ENCODE measurements around the gene TTN. TPM values are rescaled to one million over a fixed set of nuclear protein-coding genes. Genes with fewer than 3 reads are reported as not detected.
"Not testable (repeated sequence)": the region's sequence is repeated elsewhere in the genome, so short reads cannot be mapped to it uniquely, and the experiment has no call there.

TTN gene
- total RNA-seq, 1 donor from 2014 or later: not detected

GRCh38 chr2:178677599-178677998 lies 129.6 kb downstream of the TTN start:
- TF ChIP-seq, protein P1, sequence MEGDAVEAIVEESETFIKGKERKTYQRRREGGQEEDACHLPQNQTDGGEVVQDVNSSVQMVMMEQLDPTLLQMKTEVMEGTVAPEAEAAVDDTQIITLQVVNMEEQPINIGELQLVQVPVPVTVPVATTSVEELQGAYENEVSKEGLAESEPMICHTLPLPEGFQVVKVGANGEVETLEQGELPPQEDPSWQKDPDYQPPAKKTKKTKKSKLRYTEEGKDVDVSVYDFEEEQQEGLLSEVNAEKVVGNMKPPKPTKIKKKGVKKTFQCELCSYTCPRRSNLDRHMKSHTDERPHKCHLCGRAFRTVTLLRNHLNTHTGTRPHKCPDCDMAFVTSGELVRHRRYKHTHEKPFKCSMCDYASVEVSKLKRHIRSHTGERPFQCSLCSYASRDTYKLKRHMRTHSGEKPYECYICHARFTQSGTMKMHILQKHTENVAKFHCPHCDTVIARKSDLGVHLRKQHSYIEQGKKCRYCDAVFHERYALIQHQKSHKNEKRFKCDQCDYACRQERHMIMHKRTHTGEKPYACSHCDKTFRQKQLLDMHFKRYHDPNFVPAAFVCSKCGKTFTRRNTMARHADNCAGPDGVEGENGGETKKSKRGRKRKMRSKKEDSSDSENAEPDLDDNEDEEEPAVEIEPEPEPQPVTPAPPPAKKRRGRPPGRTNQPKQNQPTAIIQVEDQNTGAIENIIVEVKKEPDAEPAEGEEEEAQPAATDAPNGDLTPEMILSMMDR (IDR thresholded peaks at IDR 0.05): no peak
- Mint-ChIP-seq H3K27ac (ENCODE audit: unreplicated experiment) (no peak overlapping the region), H3K4me1 (ENCODE audit: low read depth) (no peaks in the 10 kb centered on the region), H3K9me3 (ENCODE audit: low read depth) (no peaks in the 10 kb centered on the region), H3K36me3 (ENCODE audit: low read depth) (peaks cover 2% of the 10 kb centered on the region), H3K27me3 (ENCODE audit: low read depth) (peaks cover 10% of the 10 kb centered on the region), H3K4me3 (ENCODE audit: unreplicated experiment) (no peak overlapping the region)
- no peak for DNase-seq (ENCODE audit: low spot score)

GRCh38 chr2:178676046-178676445 lies 131.2 kb downstream of the TTN start:
- TF ChIP-seq, protein P1 (IDR thresholded peaks at IDR 0.05): no peak
- DNase-seq (ENCODE audit: low spot score): no peak
- peaks cover 2% of the 10 kb centered on the region for H3K36me3 Mint-ChIP-seq (ENCODE audit: low read depth)
- peaks cover 10% of the 10 kb centered on the region for H3K27me3 Mint-ChIP-seq (ENCODE audit: low read depth)
- no peaks in the 10 kb centered on the region for H3K4me1 Mint-ChIP-seq (ENCODE audit: low read depth)
- no peak overlapping the region for H3K4me3 Mint-ChIP-seq (ENCODE audit: unreplicated experiment)
- no peaks in the 10 kb centered on the region for H3K9me3 Mint-ChIP-seq (ENCODE audit: low read depth)
- no peak overlapping the region for H3K27ac Mint-ChIP-seq (ENCODE audit: unreplicated experiment)

DNA sequence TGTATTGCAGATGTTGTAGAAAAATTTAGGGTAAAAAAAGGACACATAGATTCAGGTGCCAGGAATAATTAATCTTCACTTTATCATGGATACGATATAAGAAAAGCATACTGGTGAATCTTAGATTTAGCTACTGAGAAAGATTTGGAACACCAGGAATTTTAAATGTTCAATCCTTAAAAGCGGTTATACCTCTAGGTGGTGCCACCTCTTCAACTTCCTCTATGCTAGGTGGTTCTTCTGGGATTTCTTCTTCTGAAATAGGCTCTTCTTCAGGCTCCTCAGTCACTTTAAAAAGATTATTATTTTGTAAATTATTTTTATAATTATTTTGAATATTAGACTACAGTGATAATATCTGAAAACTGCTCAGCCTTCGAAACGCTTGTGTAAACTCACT lies 133.1 kb downstream of the TTN start:
- DNase-seq (ENCODE audit: low spot score): no peak
- Mint-ChIP-seq H3K9me3 (ENCODE audit: low read depth) (no peaks in the 10 kb centered on the region), H3K36me3 (ENCODE audit: low read depth) (no peaks in the 10 kb centered on the region), H3K27me3 (ENCODE audit: low read depth) (peaks cover 7% of the 10 kb centered on the region), H3K27ac (ENCODE audit: unreplicated experiment) (no peak overlapping the region), H3K4me1 (ENCODE audit: low read depth) (no peaks in the 10 kb centered on the region), H3K4me3 (ENCODE audit: unreplicated experiment) (no peak overlapping the region)
- TF ChIP-seq, protein P1 (IDR thresholded peaks at IDR 0.05): no peak

DNA sequence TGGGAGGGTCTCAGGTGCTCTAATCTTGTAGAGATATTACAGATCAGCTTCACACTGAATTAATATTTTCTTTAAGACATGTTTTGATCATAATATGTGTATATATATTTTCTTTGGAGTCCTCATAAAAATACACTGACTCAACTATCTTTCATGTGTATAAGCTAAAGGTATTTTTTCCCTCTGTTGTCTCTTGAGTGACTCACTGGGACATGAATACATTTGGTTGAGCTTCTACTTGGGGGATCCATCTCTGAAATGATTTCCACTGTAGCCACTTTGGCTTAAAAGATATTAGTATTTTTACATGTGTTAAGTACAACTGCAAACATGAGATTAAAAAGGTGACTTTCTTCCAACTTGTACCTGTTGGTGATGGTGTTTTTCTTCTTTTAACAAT lies 140.8 kb downstream of the TTN start:
- no peak overlapping the region for H3K27ac Mint-ChIP-seq (ENCODE audit: unreplicated experiment)
- no peaks in the 10 kb centered on the region for H3K36me3 Mint-ChIP-seq (ENCODE audit: low read depth)
- H3K27me3 Mint-ChIP-seq (ENCODE audit: low read depth): peaks cover 2% of the 10 kb centered on the region
- TF ChIP-seq, protein P1 (IDR thresholded peaks at IDR 0.05): no peak
- DNase-seq (ENCODE audit: low spot score): no peak
- no peaks in the 10 kb centered on the region for H3K9me3 Mint-ChIP-seq (ENCODE audit: low read depth)
- H3K4me3 Mint-ChIP-seq (ENCODE audit: unreplicated experiment): no peak overlapping the region
- H3K4me1 Mint-ChIP-seq (ENCODE audit: low read depth): no peaks in the 10 kb centered on the region

- H3K36me3 Mint-ChIP-seq (ENCODE audit: low read depth); H3K4me1 Mint-ChIP-seq (ENCODE audit: low read depth); H3K4me3 Mint-ChIP-seq (ENCODE audit: unreplicated experiment); H3K9me3 Mint-ChIP-seq (ENCODE audit: low read depth); H3K27ac Mint-ChIP-seq (ENCODE audit: unreplicated experiment); DNase-seq (ENCODE audit: low spot score); H3K27me3 Mint-ChIP-seq (ENCODE audit: low read depth): not testable (repeated sequence)
Observed at GRCh38 chr2:178658480-178658879, 148.7 kb downstream of the TTN start.

GRCh38 chr2:178650554-178650953 lies 156.7 kb downstream of the TTN start:
- Mint-ChIP-seq H3K27ac (ENCODE audit: unreplicated experiment) (no peak overlapping the region), H3K4me3 (ENCODE audit: unreplicated experiment) (no peak overlapping the region), H3K36me3 (ENCODE audit: low read depth) (no peaks in the 10 kb centered on the region), H3K4me1 (ENCODE audit: low read depth) (no peaks in the 10 kb centered on the region), H3K9me3 (ENCODE audit: low read depth) (no peaks in the 10 kb centered on the region), H3K27me3 (ENCODE audit: low read depth) (peaks cover 7% of the 10 kb centered on the region)
- no peak for DNase-seq (ENCODE audit: low spot score)
- TF ChIP-seq, protein P1 (IDR thresholded peaks at IDR 0.05): no peak

All from chondrocyte (in vitro differentiated cells).